ENCODE data around the gene ASTE1.

The ASTE1 gene

GRCh38 chr3:131026321-131027151 lies at the start of gene ASTE1, which contains the start of gene NEK11:
Gene ASTE1, minus strand, starts transcription at chr3:131026825. Its CDS starts 1,519 bp downstream, at chr3:131025306.
Gene NEK11, plus strand, starts transcription at chr3:131026877. Its CDS starts 2,832 bp downstream, at chr3:131029709.
- peak; percentile 78 to 90 (median 78) for DNase-seq (ENCODE audit: low read depth in 2 of 3, low spot score in 1 of 3)

- DNase-seq (ENCODE audit: low read depth in 2 of 3, low spot score in 1 of 3): no peak
These were observed 49.2 kb upstream of the ASTE1 start for GRCh38 chr3:131075632-131076328.

GRCh38 chr3:131072845-131073244 lies 46.2 kb upstream of the ASTE1 start:
- no peak for DNase-seq (ENCODE audit: low read depth in 2 of 3, low spot score in 1 of 3)

GRCh38 chr3:131072099-131072559 lies 45.5 kb upstream of the ASTE1 start:
- DNase-seq (ENCODE audit: low read depth in 2 of 3, low spot score in 1 of 3): no peak

- no peak for DNase-seq (ENCODE audit: low read depth in 2 of 3, low spot score in 1 of 3)
These were observed 41.4 kb upstream of the ASTE1 start for GRCh38 chr3:131067983-131068382.

GRCh38 chr3:131053043-131053859 lies 26.6 kb upstream of the ASTE1 start:
- no peak for DNase-seq (ENCODE audit: low read depth in 2 of 3, low spot score in 1 of 3)

GRCh38 chr3:131050001-131050400 lies 23.4 kb upstream of the ASTE1 start:
- no peak for DNase-seq (ENCODE audit: low read depth in 2 of 3, low spot score in 1 of 3)

- DNase-seq (ENCODE audit: low read depth in 2 of 3, low spot score in 1 of 3): no peak
These were observed 21.4 kb upstream of the ASTE1 start for GRCh38 chr3:131048030-131048429.

GRCh38 chr3:131047582-131047981 lies 21.0 kb upstream of the ASTE1 start:
- no peak for DNase-seq (ENCODE audit: low read depth in 2 of 3, low spot score in 1 of 3)

GRCh38 chr3:131042271-131042985 lies 15.8 kb upstream of the ASTE1 start:
- peak in 1 of 3 donors; percentile 9 for DNase-seq (ENCODE audit: low read depth in 2 of 3, low spot score in 1 of 3)

- DNase-seq (ENCODE audit: low read depth in 2 of 3, low spot score in 1 of 3): no peak
These were observed 11.7 kb upstream of the ASTE1 start for GRCh38 chr3:131038326-131038725.

GRCh38 chr3:131036986-131037385 lies 10.4 kb upstream of the ASTE1 start:
- DNase-seq (ENCODE audit: low read depth in 2 of 3, low spot score in 1 of 3): no peak

- no peak for DNase-seq (ENCODE audit: low read depth in 2 of 3, low spot score in 1 of 3)
These were observed 9.7 kb upstream of the ASTE1 start for GRCh38 chr3:131036200-131036816.

- peak in 1 of 3 donors; percentile 64 for DNase-seq (ENCODE audit: low read depth in 2 of 3, low spot score in 1 of 3)
These were observed 7.0 kb upstream of the ASTE1 start for GRCh38 chr3:131033480-131034080.

- DNase-seq (ENCODE audit: low read depth in 2 of 3, low spot score in 1 of 3): no peak
These were observed 5.0 kb upstream of the ASTE1 start for GRCh38 chr3:131031660-131032059.

GRCh38 chr3:131028844-131029243 lies 2.2 kb upstream of the ASTE1 start:
- DNase-seq (ENCODE audit: low read depth in 2 of 3, low spot score in 1 of 3): no peak

- no peak for DNase-seq (ENCODE audit: low read depth in 2 of 3, low spot score in 1 of 3)
These were observed 1.1 kb downstream of the ASTE1 start for GRCh38 chr3:131025539-131025938.

GRCh38 chr3:131020122-131020693 lies 6.4 kb downstream of the ASTE1 start:
- DNase-seq (ENCODE audit: low read depth in 2 of 3, low spot score in 1 of 3): no peak

GRCh38 chr3:131018970-131019369 lies 7.7 kb downstream of the ASTE1 start:
- DNase-seq (ENCODE audit: low read depth in 2 of 3, low spot score in 1 of 3): no peak

Measured in stimulated activated CD4-positive, alpha-beta T cell treated with anti-CD3 and anti-CD28 coated beads, Interleukin-12 subunit alpha, Interleukin-12 subunit beta, amount 100 ng/mL, for 48 hours (primary cell).